CD4-positive, CD25-positive, alpha-beta regulatory T cell (primary cell): Measurements from ENCODE around the gene ZFYVE19. TPM values are rescaled to one million over a fixed set of nuclear protein-coding genes. Genes with fewer than 3 reads are reported as not detected.

Experiments used
- ATAC-seq, 2 donors: fragments of 150-1000 bp; cut with Tn5 transposase; one replicate each; pipeline ENCODE4 v1.10.0; 2021; ENCODE audit warnings: low read depth in 2 of 2, moderate number of reproducible peaks in 2 of 2, moderate library complexity in 1 of 2
- DNase-seq, 3 donors: peaks; one replicate each; pipeline versions ENCODE4 v3.0.0 to v3.0.0-alpha.2; 2012 to 2022; ENCODE audit warnings: mixed read lengths in 1 of 3
- H3K27ac ChIP-seq: one replicate; pipeline ENCODE4 v1.7.0; 2013; ENCODE audit warnings: mild to moderate bottlenecking, low read length; ENCODE audit not compliant: insufficient read depth, poor library complexity, severe bottlenecking
- H3K27me3 ChIP-seq: one replicate; pipeline ENCODE4 v1.7.0; 2013; ENCODE audit warnings: low read length; ENCODE audit not compliant: control insufficient read depth, insufficient read depth
- H3K36me3 ChIP-seq: one replicate; pipeline ENCODE4 v1.7.0; 2013; ENCODE audit warnings: mild to moderate bottlenecking, low read length, moderate library complexity; ENCODE audit not compliant: control insufficient read depth, insufficient read depth
- H3K4me1 ChIP-seq: 2 replicates; pipeline ENCODE4 v1.7.0; 2013; ENCODE audit warnings: mild to moderate bottlenecking, low read length; ENCODE audit not compliant: insufficient read depth, control insufficient read depth, poor library complexity, severe bottlenecking
- H3K4me3 ChIP-seq: one replicate; pipeline ENCODE4 v1.7.0; 2013; ENCODE audit warnings: low read depth, mild to moderate bottlenecking, low read length, moderate library complexity
- H3K9me3 ChIP-seq, 2 experiments: 1 replicate in 1 of 2; 2 replicates in 1 of 2; pipeline ENCODE4 v1.7.0; 2013; ENCODE audit warnings: low read length in 2 of 2, mild to moderate bottlenecking in 1 of 2, moderate library complexity in 1 of 2; ENCODE audit not compliant: control insufficient read depth in 2 of 2
- H3K27ac Mint-ChIP-seq, 3 donors: one replicate each; pipeline ENCODE4 v1.8.0; 2020 to 2022; ENCODE audit warnings: mild to moderate bottlenecking in 3 of 3, mixed read lengths in 3 of 3, moderate library complexity in 2 of 3
- H3K27me3 Mint-ChIP-seq: one replicate; pipeline ENCODE4 v1.8.0; 2022; ENCODE audit warnings: mild to moderate bottlenecking, mixed read lengths
- H3K36me3 Mint-ChIP-seq: one replicate; pipeline ENCODE4 v1.8.0; 2020; ENCODE audit warnings: mixed read lengths
- H3K4me1 Mint-ChIP-seq, 4 donors: one replicate each; pipeline ENCODE4 v1.8.0; 2020 to 2022; ENCODE audit warnings: mixed read lengths in 4 of 4, mild to moderate bottlenecking in 1 of 4
- H3K4me3 Mint-ChIP-seq, 4 donors: one replicate each; pipeline ENCODE4 v1.8.0; 2020 to 2022; ENCODE audit warnings: mild to moderate bottlenecking in 4 of 4, mixed read lengths in 4 of 4, moderate library complexity in 3 of 4
- H3K9me3 Mint-ChIP-seq, 7 donors: one replicate each; pipeline ENCODE4 v1.8.0; 2020 to 2022; ENCODE audit warnings: mixed read lengths in 7 of 7, mild to moderate bottlenecking in 3 of 7, moderate library complexity in 2 of 7
- polyA plus RNA-seq, 4 donors: library from polyadenylated mRNA; unstranded; fragments of 300-500 nt; fragmentation: Illumina TruSeq; gene quantifications; one replicate each; pipeline ENCODE4 v1.2.3, GENCODE V29; 2021
- total RNA-seq: library from RNA; stranded (reverse); gene quantifications from one replicate; pipeline ENCODE4 v1.2.3, GENCODE V29; 2022

The ZFYVE19 gene
- total and polyA plus RNA-seq, 5 donors from 2014 or later: 14.5 to 24.4 (median 15.7) TPM

DNA sequence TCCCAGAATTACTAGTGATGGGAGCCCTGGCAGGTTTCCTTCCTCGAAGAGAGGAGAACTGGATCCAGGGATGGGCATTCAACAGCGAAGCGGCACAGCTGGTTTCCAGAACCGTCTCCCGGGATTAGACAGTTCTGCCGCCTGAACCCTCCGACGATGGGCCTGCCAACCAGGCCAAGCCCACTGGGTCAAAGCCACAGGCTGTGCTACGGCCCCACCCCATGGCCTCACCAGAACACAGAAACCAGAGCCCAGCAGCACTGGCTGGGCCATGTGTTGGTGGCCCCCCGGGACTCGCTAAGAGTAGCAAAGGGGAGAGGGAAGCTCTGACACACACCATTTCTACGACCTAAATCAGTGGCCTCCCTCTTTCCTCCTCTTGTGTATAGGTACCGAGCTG lies 34.9 kb upstream of the ZFYVE19 start:
- no peaks in the 10 kb centered on the region for H3K9me3 Mint-ChIP-seq
- no peaks in the 10 kb centered on the region for H3K9me3 ChIP-seq
- H3K27me3 Mint-ChIP-seq: no peaks in the 10 kb centered on the region
- H3K4me1 ChIP-seq: peaks cover 19% of the 10 kb centered on the region
- DNase-seq (no peak), ATAC-seq (no peak)
- peaks cover 0 to 29% (median 15%) of the 10 kb centered on the region in 4 donors for H3K4me1 Mint-ChIP-seq
- H3K27me3 ChIP-seq: no peaks in the 10 kb centered on the region
- H3K36me3 Mint-ChIP-seq: peaks cover 15% of the 10 kb centered on the region
- H3K27ac ChIP-seq: no peak overlapping the region
- no peak overlapping the region for H3K4me3 ChIP-seq
- no peak overlapping the region for H3K27ac Mint-ChIP-seq
- H3K4me3 Mint-ChIP-seq: no peak overlapping the region
- H3K36me3 ChIP-seq: peaks cover 39% of the 10 kb centered on the region

DNA sequence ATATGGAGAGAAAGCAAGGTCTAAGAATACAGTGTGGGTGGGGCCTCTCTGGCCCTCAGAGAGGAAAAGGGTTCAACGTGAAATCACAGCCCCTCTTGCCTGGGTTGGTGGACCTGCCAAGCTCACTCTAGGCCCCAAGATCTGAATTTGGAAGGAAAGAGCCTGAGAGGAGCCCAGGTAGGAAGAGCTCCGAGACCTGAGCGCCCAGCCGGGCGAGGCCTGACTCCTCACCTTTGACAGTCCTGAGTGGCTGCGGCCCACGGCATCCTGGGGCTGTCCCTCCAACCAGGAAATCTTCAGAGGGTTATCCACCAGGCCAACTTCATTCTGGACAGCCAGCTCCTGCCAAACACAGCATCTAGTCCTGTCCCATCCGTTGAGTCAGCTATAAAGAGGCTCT lies 33.4 kb upstream of the ZFYVE19 start:
- no peak overlapping the region for H3K4me3 Mint-ChIP-seq
- Histone ChIP-seq H3K27ac (no peak overlapping the region), H3K4me3 (no peak overlapping the region), H3K27me3 (no peaks in the 10 kb centered on the region), H3K9me3 (no peaks in the 10 kb centered on the region), H3K4me1 (peaks cover 17% of the 10 kb centered on the region), H3K36me3 (peaks cover 40% of the 10 kb centered on the region)
- no peaks in the 10 kb centered on the region for H3K9me3 Mint-ChIP-seq
- no peaks in the 10 kb centered on the region for H3K27me3 Mint-ChIP-seq
- no peak overlapping the region for H3K27ac Mint-ChIP-seq
- DNase-seq (no peak), ATAC-seq (no peak)
- peaks cover 0 to 23% (median 13%) of the 10 kb centered on the region in 4 donors for H3K4me1 Mint-ChIP-seq
- peaks cover 18% of the 10 kb centered on the region for H3K36me3 Mint-ChIP-seq

DNA sequence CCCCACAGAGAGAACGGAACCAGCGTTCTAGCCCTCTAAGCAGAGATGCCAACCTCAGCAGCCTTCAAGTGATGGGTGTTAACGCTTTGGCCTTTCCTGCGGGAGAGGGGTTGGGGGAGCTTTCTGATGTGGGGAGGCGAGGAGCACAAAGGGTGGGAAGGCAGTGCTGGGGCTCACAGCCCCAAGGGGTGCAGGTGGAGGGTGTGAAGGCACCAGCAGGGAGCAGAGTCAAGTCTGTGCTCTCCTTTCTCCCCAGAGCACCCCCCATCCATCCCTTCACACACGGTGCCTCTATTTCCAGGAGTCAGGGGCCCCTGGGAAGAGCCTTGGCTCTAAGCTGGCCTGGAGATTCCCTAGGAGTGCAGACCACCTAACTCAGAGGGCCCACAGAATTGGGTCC lies 33.0 kb upstream of the ZFYVE19 start:
- Histone ChIP-seq H3K4me1 (peaks cover 13% of the 10 kb centered on the region), H3K27me3 (no peaks in the 10 kb centered on the region), H3K9me3 (no peaks in the 10 kb centered on the region), H3K36me3 (peaks cover 44% of the 10 kb centered on the region), H3K27ac (no peak overlapping the region), H3K4me3 (no peak overlapping the region)
- no peak overlapping the region for H3K27ac Mint-ChIP-seq
- DNase-seq (no peak), ATAC-seq (no peak)
- peaks cover 18% of the 10 kb centered on the region for H3K36me3 Mint-ChIP-seq
- H3K27me3 Mint-ChIP-seq: no peaks in the 10 kb centered on the region
- H3K4me1 Mint-ChIP-seq: peaks cover 0 to 19% (median 12%) of the 10 kb centered on the region in 4 donors
- H3K9me3 Mint-ChIP-seq: no peaks in the 10 kb centered on the region
- no peak overlapping the region for H3K4me3 Mint-ChIP-seq

DNA sequence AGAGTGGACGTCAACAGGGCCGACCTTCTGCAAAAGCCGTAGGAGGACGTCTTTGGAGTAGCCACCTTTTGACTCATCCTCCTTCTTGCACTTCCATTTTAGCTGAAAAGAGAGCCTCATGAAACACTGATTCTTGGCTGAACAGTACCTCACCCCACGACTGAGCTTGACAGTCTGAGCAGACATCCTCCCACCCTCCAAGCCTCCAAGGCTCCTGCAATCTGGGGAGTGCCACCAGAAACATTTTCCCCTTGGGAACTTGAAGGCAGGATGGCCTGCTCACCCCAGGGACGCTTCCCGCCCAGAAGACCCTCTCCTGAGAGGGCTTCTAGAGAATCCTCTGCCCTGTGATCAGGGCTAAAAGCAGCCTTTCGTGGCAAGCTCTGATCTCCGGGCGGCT lies 31.9 kb upstream of the ZFYVE19 start:
- no peaks in the 10 kb centered on the region for H3K9me3 Mint-ChIP-seq
- H3K27me3 Mint-ChIP-seq: no peaks in the 10 kb centered on the region
- ATAC-seq: no peak

DNA sequence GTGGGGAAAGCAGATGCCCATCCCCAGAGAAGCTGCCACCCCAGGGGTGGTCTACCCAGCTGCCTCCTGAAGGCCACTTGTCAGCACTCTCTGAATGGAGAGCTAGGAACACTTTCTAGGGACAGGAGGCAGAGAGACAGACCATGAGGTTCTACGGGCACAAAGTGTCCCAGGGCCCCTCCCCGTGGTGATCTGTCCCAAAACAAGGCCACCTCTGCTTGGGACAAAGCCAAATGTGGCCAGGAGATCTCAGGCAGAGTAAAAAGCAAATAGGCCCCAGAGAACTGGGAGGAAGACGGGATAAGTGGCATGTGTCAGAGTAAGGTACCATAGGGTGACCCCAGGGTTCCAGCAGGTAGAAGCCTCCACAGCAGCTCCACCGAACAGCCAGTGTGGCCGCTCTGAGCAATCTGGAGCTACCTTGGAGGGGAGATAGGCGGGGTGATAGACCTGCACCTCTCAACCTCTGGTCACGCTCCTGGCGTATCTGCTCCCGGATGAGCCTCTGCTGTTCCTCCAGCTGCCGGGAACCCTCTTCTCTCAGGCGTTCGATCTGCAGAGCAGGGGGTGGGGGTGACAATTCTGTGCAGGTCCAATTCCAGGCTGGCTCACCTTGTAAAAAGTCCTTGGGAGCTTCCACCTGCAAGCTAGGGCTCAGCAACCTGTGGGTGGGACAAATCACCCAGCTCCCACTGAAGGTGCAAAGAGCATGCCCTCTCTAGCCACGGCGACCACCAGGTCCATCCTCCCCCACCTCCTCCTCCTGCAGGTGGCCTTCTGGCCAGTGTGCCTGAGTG lies 31.0 kb upstream of the ZFYVE19 start:
- H3K27ac ChIP-seq: no peak overlapping the region
- Mint-ChIP-seq H3K4me1 (peaks cover 0 to 6% (median under 1%) of the 10 kb centered on the region in 4 donors), H3K4me3 (no peak overlapping the region), H3K36me3 (peaks cover 24% of the 10 kb centered on the region), H3K27ac (no peak overlapping the region), H3K27me3 (no peaks in the 10 kb centered on the region), H3K9me3 (no peaks in the 10 kb centered on the region)
- H3K9me3 ChIP-seq: no peaks in the 10 kb centered on the region
- no peak for DNase-seq
- H3K4me1 ChIP-seq: no peaks in the 10 kb centered on the region
- H3K4me3 ChIP-seq: no peak overlapping the region
- no peaks in the 10 kb centered on the region for H3K27me3 ChIP-seq
- ATAC-seq: no peak
- peaks cover 53% of the 10 kb centered on the region for H3K36me3 ChIP-seq

More for the DNA sequence above, 31.9 kb upstream of the ZFYVE19 start:
- DNase-seq: no peak
- peaks cover 0 to 9% (median 4%) of the 10 kb centered on the region in 4 donors for H3K4me1 Mint-ChIP-seq
- no peaks in the 10 kb centered on the region for H3K9me3 ChIP-seq
- peaks cover 1% of the 10 kb centered on the region for H3K4me1 ChIP-seq
- H3K36me3 Mint-ChIP-seq: peaks cover 24% of the 10 kb centered on the region
- H3K27ac Mint-ChIP-seq: no peak overlapping the region
- no peak overlapping the region for H3K27ac ChIP-seq
- no peak overlapping the region for H3K4me3 Mint-ChIP-seq
- H3K27me3 ChIP-seq: no peaks in the 10 kb centered on the region
- no peak overlapping the region for H3K4me3 ChIP-seq
- peaks cover 53% of the 10 kb centered on the region for H3K36me3 ChIP-seq

DNA sequence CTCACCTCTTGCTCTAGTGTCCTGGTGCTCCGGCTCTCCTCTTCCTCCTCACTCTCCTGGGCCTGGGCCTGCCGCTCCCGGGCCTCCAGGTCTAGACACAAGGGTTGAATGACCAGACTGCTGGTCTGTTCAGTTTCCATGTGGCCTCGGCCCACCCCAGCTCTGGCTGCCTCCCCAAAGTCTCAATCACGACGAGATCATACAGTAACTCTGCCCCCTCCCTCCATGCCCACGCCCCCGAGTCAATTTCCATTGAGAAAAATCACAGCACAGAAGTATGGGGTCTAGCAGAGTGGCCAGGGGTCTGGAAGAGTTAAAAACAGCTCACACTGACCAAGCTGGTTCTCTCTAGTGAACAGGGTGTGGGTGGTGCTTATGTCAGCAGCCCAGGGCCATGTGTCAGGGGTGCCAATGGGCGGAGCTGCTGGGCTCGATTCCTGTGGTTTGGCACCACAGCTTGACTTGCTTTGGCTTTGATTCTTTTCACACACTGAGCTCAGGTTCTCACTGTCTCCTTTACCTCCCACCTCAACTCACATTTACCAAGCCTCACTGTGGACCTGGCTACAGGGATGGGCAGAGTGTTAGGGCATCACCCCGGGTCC lies 30.2 kb upstream of the ZFYVE19 start:
- H3K9me3 ChIP-seq: no peaks in the 10 kb centered on the region
- H3K27me3 ChIP-seq: no peaks in the 10 kb centered on the region
- Mint-ChIP-seq H3K4me1 (peaks cover 0 to 6% (median 0%) of the 10 kb centered on the region in 4 donors), H3K4me3 (no peak overlapping the region), H3K27ac (no peak overlapping the region), H3K36me3 (peaks cover 24% of the 10 kb centered on the region), H3K9me3 (no peaks in the 10 kb centered on the region), H3K27me3 (no peaks in the 10 kb centered on the region)
- H3K4me1 ChIP-seq: no peaks in the 10 kb centered on the region
- no peak overlapping the region for H3K27ac ChIP-seq
- H3K4me3 ChIP-seq: no peak overlapping the region
- DNase-seq (peak in 1 of 3 donors; percentile 64), ATAC-seq (no peak)
- H3K36me3 ChIP-seq: peaks cover 53% of the 10 kb centered on the region

DNA sequence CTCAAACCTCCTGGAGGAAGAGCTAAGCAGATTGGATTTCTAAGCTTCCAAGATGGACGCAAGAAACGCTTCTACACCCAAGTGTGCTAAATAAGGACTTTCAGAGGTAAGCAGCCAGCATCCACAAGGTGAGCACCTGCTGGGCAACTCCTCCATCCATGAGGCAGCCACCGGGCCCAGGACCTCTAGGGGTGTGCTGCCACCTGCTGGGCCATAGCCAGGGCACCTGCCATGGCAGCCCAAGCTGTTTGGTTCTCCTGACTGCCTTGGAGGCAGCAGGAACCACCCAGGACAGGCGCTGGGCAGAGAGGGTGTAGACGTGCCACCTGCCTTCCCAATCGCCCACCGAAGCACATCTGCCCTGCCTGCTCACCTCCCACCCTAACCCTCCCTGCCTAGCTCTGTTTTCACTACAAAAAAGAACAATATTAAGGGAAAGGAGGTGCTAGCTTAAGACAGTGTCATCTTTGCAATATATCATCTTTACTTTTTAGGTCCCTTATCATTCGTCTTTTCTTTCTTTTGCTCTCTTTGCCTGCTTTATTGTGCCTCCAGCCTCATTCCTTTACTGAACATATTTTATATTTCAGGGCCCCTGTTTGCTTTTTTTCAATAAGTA lies 24.2 kb upstream of the ZFYVE19 start:
- peak; percentile 94 to 97 for ATAC-seq
- no peaks in the 10 kb centered on the region for H3K27me3 Mint-ChIP-seq
- H3K4me1 Mint-ChIP-seq: peaks cover 11 to 27% (median 14%) of the 10 kb centered on the region in 4 donors

More for the DNA sequence above, 24.2 kb upstream of the ZFYVE19 start:
- Mint-ChIP-seq H3K9me3 (no peaks in the 10 kb centered on the region), H3K36me3 (peaks cover 9% of the 10 kb centered on the region), H3K4me3 (no peak overlapping the region), H3K27ac (peak overlapping the region in 1 of 3 donors; percentile 62)
- peak; percentile 71 to 82 (median 79) for DNase-seq
- H3K4me3 ChIP-seq: no peak overlapping the region
- H3K9me3 ChIP-seq: no peaks in the 10 kb centered on the region
- H3K27me3 ChIP-seq: no peaks in the 10 kb centered on the region
- H3K4me1 ChIP-seq: peaks cover 10% of the 10 kb centered on the region
- no peak overlapping the region for H3K27ac ChIP-seq
- peaks cover 13% of the 10 kb centered on the region for H3K36me3 ChIP-seq
